ENCODE data around the gene SULT2B1.
"Not testable (repeated sequence)": the region's sequence is repeated elsewhere in the genome, so short reads cannot be mapped to it uniquely, and the experiment has no call there.

The SULT2B1 gene

DNA sequence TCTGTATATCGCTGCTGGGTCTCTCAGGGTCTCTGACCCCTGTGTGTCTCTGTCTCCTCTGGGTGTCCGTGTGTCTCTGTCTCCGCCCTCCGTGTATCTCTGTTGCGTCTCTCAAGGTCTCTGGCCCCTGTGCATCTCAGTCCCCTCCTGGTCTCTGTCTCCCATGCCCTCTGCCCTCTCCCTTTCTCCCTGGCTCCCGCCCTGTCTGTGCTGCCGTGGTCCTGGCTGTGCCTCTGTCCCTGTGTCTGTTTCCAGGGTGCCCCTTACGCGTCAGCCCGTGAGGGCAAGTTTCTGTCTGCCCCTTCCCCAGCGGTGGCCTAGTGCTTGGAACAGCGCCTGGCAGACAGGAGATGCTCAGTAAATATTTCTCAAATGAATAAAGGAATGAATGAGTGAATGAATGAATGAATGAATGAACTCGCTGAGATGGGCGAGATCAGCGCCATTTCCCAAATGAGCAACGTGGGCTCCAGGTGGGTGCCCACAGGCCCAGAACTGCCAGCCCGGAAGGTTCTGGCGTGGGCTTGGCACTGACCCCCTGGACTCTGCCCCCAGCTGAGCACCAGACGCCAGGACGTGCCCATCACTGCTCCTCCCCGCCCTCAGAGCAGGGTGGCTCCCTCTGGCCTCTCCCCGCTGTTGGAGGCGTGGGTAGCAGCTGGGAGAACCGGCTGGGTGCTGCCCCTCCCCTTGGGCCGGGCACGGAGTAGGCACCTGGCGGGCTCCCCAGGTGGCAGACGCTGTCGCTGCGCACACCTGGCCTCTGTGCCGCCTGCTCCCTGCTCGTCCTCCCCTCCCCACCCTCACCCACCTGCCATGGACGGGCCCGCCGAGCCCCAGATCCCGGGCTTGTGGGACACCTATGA, at the start of gene SULT2B1:
TSS of gene SULT2B1 (plus strand) at position 736 of the 866 bp plus-strand sequence. CDS start at position 817, 81 bp downstream.
- no peak for DNase-seq

DNA sequence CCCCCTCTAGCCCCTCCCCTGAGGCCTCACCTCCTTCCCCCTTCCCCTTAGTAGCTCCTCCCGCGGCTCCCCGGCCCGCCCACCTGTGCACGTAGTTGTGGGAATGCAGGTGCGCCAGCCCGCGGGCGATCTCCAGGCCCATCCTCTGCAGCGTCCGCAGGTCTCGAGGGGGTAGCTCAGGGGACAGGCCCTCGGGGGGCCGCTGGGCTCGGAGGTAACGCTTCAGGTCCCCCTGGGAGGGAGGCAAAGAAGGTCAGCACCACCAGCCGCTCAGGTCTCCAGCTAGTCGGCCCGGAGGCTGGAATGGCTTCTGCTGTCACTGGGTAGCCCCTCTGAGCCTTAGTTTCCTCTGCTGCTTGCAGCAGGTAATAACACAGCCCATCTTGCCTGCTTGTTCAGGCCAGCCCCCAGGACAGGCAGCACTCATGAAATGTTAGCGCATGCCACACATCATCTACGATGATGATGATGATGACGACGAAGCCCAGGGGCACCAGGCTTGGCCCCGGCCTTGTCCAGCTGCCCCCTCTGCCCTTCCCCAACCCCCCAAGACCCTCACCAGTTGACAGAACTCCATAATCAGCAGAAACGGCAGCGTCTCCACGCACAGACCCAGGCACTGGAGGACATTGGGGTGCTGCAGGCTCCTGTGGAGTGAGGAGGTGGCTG, 49.5 kb upstream of the SULT2B1 start:
- no peak for DNase-seq

DNA sequence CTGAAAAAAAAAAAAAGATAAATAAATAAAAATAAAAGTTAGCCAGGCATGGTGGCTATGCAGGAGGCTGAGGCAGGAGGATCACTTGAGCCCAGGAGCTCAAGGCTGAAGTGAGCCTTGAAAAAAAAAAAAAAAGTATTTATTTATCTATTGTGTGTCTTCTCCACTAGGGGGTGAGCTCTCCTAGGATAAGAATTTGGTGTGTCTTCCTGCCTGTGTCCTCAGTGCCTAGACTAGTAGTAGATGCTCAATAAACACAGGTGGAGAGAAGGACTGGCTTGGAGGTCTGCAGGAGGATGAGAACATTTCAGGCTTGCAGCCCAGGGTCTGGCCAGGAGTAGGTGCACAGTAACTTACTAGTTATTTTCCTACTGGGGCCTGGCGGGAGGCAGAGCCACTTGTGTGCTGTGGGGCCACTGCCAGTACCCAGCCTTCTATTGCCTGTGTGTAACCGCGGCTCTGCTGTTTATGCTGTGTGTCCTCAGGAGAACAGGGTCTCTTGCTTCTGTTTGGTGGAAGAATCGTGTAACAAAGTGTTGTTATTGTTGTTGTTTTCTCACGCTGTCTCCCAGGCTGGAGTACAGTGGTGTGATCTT, 45.7 kb upstream of the SULT2B1 start:
- no peak for DNase-seq

DNA sequence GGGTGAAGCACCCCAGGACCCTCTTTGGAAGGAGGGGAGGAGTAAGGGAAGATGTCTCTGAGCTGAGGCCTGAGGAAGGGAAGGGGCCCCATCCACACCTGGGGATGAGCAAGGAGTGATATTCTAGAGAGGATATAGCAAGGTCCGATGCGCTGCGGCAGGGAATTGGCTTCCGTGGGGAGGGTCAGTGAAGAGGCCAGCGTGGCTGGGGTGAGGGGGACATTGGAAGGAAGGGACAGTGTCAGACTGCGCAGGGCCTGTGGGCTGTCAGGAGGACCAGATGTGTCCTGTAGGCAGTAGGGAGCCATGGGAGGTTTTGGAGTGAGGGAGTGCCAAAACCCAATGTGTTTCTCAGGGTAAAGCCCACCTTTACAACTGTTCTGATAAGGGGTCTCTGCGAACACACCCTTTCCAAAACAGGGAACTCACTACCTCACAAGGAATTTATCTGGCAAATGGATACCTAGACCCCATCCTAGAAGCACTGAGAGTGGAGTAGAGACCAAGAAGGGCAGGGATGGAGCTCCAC, 44.0 kb upstream of the SULT2B1 start:
- no peak for DNase-seq

DNA sequence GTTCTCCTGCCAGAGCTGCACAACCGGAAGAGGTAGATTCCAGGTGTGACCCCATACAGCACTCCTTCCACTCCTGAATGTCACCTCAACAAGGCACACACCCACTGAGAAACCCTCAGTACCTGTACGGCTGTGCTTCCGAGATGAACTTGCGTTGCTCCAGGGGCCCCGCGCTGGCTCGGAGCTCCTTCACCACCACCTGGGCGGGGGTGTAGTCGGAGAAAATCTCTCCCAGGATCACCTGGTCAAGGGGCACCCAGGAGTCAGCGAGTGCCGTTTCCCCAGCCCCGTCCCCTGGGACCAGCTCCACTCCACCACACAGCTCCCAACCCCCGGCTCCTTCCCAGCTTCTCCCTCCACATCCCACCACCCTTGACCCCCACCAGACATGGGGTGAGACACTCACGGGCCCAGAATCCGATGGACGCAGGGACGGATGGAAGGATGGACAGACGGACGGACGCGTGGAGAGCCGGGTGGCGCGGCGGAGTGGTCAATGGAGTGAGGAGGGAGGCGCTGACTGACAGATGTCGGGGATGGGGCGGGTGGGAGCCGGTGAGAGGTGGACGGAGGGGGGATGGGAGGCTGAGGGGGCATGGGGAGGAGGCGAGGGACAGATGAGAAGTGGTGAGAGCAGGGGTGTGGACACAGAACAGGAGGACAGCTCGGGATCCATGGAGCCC, 43.1 kb upstream of the SULT2B1 start:
- DNase-seq, result no peak

DNA sequence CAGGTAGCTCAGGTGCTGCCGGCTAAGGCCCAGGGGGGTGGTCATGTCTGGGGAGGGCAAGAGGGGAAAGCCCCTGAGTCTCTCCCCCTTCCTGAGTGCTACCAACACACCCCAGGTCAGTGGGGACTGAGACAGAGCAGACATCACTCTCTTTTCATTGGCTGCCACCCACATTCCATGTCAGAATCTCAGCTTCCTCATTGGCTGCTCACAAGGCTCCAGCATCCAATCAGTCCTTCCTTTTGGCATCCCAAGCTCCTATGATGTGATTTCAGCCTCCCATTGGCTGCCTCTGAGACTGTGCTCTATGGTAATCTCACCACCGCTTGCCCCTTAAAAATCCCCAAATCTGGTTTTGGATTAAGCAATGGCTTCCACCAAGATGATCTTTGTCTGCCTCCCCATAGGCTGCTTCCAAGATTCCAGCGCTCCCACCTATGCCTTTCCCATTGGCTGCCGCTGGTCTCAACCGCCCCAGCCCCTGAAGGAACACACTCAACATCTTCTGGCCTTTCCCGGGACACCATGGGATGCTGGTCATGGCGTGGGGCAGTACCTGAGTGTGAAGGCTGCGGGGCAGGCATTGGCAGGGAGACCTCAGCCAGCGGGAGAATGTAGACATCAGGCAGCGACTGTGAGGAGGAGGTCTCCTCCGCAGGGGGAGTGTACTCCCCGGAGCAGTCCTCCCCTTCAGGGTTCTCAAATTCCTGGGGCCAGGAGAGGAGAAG, 42.3 kb upstream of the SULT2B1 start:
- DNase-seq, result no peak

DNA sequence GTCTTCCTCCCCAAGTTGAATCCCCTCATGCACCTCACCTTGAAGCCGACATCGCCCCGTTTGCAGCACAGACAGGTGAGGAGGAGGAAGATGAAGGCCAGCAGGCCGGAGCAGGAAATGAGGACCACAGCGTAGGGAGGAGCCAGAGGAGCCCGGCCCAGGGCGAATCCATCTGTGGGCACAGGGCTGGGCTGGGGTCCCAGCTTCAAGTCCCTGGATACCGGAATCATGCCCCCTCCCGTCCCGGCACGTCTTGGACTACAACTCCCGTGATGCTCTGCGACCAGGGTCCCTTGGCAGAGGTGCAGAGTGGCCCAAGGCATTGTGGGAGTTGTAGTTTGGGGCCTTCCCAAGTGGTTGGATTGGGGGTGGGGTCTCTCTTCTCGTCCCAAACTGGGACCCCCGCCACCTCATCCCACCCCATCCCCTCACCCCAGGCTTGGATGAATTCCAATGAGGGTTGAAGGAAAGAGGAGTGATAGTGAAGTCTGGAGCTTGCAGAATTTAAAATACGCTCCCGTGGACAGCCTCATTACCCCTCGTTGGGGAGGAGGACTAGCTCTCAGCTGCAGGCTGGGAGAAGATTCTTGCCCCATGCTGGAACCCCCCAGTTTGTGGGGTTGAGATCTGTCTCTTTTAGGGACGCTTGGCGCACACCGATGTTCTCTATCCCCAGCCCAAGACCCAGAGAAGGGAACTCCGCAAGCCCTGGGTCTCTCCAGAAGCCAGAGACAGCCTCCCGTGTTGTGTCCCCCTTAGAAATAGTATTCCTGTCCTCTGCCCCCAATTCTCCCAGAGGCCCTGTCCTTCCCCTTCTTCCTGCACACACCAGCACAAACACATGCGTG, 41.3 kb upstream of the SULT2B1 start:
- DNase-seq, result peak; percentile 64

DNA sequence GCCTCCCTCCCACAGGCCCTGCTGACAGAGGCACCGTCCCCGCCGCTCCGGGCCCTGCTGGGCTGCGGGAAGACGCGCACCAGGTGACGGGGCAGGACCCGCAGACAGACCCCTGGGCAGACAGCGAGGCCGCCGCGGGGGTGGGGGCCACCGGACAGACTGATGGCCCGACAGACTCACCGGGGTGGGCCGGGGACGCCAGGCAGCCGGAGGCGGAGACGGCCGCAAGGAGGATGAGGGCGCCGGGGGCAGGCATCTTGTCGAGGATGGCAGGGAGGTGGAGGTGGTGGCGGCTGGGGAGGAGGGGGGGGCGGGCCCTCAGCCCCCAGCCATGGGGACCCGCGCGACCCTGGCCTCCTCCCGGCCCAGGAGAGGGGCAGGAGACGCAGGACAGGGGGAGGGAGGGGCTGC, 40.6 kb upstream of the SULT2B1 start:
- DNase-seq, result no peak

DNA sequence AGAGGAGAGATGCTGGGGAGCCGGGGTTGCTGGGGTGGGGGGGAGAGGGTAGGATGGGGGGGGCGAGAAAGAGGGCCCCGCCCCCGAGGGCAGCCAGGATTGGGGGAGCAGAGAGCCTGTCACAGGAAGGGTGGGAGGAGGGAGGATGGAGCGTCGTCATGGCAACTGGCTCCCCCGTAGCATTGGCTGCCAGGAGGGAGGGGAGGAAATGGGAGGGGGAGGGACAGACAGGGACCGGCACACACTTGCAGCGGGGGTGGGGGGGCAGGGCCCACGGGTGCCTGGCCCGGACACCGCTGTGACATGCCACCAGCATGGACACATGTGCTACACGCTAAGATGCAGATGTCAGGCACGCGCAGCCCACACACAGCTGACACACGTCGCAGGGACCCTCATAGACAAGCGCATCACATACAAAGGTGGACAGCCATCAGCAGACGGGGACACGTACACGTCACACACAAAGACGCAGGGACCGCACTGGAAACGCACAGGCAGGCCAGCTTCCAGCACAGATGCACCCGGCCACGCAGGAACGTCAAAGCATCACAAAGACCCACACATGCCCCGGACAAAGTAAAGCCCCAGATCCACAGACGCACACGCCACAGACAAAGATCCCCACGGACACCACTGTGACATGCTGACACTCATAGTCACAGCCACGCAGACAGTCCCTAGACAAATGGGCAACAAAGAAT, 40.0 kb upstream of the SULT2B1 start, which contains the start of gene LMTK3:
TSS of gene LMTK3 (minus strand) at position 36 of the 704 bp plus-strand sequence. CDS start 259 bp downstream, outside the sequence.
- peak; percentile 90 for DNase-seq

DNA sequence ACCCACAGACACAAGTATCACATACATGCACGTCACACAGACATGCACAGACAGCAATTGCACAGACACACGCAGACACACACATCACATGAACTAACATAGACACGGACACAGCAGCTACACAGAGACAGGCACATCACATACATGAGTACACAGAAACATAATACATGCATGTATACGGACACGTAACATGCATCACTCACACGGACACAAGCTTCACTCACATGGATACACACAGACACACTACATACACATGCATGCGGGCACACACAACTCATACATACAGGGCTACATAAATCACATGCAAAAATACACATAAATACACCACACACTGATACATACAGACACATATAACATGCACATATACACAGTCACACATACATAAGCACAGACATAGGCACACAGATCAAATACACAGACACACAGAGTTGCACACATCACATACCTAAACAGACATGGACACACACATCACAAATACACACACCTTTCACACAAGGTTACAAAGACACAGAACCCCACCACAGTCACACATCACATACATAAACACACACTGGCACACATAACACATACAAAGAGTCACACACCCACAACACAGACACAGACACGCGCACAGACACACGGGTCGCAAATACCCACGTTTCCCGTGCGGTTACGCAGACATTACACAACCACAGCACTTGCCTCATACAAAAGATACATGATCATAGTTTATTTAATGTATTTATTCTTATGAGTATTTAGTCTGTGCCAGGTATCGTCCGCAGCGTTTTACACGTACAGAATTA, 39.3 kb upstream of the SULT2B1 start:
- no peak for DNase-seq

DNA sequence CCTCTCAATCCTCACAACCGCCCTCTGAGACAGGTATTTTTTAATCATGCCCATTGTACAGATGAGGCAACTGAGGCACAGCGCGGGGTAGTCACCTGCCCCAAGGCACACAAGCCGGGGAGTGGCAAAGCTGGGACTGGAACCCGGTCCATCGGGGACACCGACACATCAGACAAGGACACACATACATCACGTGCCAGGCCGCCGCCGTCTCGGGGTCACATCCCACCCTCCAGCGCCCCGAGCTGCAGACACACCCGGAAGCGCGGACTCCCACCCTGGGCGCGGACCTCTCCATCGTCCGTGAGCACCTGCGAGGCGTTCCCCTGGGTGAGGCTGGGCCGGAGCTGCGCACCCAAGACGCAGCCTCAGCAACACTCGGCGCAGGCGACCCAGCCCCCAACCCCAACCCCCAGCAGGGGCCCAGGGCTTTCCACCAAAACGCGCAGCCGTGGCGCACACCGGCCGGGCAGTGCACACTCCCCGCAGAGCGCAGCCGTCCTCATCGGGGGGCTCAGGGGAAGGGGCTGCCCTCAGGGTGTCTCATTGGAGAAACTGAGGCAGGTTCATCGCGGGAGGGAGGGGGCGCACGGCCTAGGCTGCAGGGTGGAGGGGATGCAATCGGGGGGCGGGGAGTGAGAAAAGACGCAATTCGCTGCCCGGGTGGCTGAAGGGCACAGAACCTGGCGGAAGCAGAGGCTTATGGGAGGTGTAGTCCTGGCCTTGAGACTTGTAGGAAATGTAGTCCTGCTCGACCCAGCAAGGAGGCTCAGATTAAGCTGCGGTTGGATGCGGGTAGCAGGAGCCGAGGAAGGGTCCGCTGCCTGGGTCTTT, 38.5 kb upstream of the SULT2B1 start:
- DNase-seq, result peak; percentile 74

DNA sequence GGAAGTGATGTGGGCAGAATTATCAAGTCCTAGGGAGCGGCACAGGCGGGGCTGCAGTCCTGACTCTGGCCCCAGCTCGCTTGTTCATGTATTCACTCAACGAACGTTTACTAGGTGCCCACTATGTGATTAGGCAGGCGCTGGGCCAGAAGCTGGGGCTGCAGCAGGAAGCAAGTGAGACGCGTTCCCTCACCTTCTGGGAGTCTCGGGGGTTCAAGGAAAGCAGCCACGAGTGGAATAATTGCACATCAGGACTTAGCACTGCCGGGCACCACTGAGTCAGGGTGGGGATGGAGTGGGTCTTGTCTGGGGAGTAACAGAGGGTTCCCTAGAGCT, 37.9 kb upstream of the SULT2B1 start:
- DNase-seq, result no peak

DNA sequence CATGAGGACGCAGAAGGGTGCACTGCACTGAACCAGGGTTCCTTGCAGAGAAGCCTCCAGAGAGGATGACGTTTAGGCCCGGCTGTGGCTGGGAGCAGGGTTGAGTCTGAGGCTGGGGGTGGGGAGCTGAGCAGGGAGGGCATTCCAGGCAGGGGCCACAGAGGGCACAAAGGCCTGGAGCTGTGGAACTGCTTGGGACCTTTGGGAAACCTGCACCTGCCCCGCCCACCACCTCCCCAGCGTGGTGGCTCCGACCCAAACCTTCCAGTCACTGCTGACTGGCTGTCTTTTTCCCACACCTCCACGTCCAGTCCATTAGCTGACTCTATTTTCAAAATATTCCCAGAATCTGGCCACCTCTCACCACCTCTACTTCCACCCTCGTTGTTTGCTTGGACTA, 35.4 kb upstream of the SULT2B1 start:
- no peak for DNase-seq

DNA sequence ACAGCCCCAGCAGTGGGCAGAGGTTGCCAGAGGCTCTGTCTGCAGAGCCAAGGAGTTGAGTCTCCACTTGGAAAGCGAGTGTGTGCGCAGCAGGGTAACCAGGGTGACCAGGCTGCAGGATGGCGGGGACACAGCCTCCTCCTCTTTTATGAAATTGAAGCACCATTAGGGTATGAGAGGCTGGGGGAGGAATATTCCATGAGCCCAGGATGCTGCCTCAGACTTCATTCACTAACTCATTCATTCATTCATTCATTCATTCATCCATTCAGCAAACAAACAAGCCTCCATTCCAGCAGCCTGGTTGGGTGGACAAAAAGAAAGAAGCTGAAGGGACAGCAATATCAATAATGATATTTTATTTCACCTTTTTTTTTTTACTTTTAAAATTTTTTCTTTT, 33.8 kb upstream of the SULT2B1 start:
- DNase-seq, result no peak

DNA sequence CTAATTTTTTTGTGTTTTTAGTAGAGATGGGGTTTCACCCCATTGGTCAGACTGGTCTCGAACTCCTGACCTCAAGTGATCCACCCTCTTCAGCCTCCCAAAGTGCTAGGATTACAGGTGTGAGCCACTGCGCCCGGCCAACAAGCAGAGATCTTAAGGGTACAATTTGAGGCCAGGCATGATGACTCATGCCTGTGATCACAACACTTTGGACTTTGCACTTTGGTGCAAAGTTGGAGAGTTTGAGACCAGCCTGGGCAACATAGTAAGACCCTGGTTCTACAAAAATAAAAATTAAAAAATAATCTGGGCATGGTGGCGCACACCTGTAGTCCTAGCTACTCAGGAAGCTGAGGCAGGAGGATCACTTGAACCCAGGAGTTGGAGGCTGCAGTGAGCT, 32.5 kb upstream of the SULT2B1 start:
- DNase-seq, result not testable (repeated sequence)

DNA sequence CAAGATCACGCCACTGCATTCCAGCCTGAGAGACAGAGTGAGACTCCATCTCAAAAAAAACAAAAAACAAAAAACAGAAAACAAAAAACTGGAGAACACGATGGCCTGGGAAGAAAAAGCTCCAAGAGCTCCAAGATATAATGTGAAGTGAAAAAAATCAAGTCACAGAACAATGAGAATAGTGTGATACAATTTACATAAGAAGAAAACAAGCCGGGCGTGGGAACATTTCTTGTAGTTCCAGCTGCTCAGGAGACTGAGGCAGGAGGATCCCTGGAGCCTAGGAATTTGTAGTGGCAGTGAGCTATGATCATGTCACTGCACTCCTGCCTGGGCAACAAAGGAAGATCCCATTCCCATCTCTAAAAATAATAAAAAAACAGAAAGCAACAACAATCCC, 31.8 kb upstream of the SULT2B1 start:
- DNase-seq, result no peak

DNA sequence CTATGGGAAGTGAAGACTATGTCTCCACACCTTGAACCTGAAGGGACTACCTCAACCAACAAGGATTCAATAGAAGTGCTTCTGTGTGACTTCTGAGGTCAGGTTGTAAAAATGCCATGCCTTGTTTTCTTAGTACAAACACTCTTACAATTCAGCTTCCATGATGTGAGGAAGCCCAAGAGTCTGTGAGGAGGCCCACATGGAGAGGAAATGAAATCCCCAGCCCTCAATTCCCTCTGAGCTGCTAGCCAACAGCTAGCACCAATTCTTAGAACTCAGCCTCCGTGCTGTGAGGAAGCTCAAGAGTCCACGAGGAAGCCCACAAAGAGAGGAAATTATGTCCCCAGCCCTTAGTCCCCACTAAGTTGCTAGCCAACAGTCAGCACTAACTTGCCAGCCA, 27.8 kb upstream of the SULT2B1 start:
- DNase-seq, result no peak

DNA sequence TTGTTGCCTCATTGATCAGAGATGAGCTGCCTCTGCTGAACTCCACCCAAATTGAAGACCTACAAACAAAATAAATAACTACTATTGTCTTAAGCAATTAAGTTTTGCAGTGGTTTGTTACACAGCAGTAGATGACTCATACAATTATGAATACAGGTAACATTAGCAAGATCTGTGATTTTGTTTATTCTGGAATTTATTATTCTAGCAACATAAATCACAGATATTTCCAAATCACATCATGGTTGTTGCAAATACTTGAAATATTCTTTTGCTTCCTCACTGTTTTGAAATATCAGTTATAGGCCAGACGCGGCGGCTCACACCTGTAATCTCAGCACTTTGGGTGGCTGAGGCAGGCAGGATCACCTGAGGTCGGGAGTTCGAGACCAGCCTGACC, 27.2 kb upstream of the SULT2B1 start:
- DNase-seq, result no peak

DNA sequence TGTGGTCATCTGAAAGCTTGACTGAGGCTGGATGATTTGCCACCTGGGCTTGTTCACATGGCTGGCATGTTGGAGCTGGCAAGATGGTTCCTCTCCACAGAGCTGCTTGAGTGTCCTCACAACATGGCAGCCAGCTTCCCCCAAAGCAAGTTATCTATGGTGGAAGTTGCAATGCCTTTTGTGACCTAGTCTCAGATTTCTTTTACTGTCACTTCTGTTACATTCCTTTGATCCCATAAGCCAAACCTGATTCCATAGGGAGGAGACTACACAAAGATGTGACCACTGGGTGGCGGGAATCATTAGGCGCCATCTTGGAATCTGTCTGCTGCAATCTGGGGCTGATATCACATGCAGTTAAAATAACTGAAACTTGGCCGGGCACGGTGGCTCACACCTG, 22.8 kb upstream of the SULT2B1 start:
- DNase-seq, result no peak
